ENCODE data around the gene TNP2. TPM values are rescaled to one million over a fixed set of nuclear protein-coding genes. Genes with fewer than 3 reads are reported as not detected.
A peak's percentile ranks its signal among the peaks of the same experiment; 100 is the strongest.

TNP2 gene
- total and polyA plus RNA-seq, 9 of the 15 experiments (the other 6 are each of a cell fraction or from before 2014, with no cell fraction given) = not detected

DNA sequence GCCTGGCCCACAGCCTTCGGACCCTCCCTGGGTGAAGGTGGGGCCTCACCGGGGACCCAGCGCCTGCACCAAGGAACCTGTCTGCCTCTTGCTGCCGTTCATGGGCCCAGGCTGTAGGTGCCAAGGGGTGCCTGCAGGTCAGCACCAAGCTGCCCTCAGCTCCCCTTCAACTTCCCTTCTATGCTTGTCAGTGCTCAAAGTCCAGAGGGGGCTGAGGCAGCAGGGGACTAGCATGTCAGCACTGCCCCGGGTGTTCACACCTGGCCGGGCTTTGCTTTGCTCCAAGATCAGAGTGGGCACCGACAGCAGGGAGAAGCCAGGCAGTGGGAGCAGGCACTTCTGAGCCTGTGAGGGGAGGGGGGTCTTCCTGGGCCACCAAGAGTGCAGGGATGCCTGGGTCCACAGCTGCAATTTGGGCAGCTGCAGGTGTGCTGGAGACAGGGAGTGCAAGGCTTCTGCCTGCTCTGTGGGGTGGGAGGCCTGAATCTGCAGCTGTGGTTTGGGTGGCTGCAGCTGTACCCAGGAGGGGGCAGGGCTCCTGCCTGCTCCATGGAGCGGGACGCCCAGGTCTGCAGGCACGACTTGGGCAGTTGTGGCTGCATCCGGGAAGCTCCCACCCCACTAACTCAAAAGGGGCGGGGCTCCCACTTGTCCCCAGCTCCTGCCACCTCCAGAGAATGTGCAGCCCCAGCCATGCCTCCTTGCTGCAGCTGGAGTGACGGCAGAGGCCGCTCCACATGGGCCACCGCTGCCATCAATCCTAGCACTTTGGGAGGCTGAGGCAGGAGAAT lies 39.6 kb upstream of the TNP2 start:
- Histone ChIP-seq H3K4me2 (ENCODE audit: insufficient read depth, low read length) (no peak overlapping the region), H3K9me1 (ENCODE audit: control insufficient read depth, insufficient read depth, low read length) (no peaks in the 10 kb centered on the region), H2AFZ (ENCODE audit: low read depth, low read length) (no peak overlapping the region), H3K27me3 (ENCODE audit: control insufficient read depth in 2 of 2, insufficient read depth in 2 of 2, low read length in 2 of 2) (peaks cover 0 to 6% of the 10 kb centered on the region in 2 experiments; a peak in 2 of 5 replicates), H3K9me3 (replicated peaks; ENCODE audit: control insufficient read depth, insufficient read depth, low read depth, low read length) (no peaks in the 10 kb centered on the region), H3K4me1 (replicated peaks in 1 of 2; ENCODE audit: control insufficient read depth in 2 of 2, insufficient read depth in 2 of 2, low read length in 2 of 2) (peaks cover 11 to 25% of the 10 kb centered on the region in 2 experiments; a peak in 3 of 5 replicates), H3K36me3 (ENCODE audit: control insufficient read depth, insufficient read depth, low read length) (no peaks in the 10 kb centered on the region), H4K20me1 (replicated peaks; ENCODE audit: control insufficient read depth, insufficient read depth, low read length) (no peaks in the 10 kb centered on the region), H3K9ac (ENCODE audit: insufficient read depth in 1 of 2, low read depth in 2 of 2, low read length in 2 of 2) (peak overlapping the region in 1 of 2 experiments; percentile 45; a peak in 1 of 4 replicates), H3K4me3 (no peak overlapping the region), H3K27ac (ENCODE audit: extremely low read depth, low read depth, low read length) (no peak overlapping the region), H3K79me2 (ENCODE audit: control insufficient read depth, insufficient read depth, low read length) (no peaks in the 10 kb centered on the region)
- in situ Hi-C loops (cut with MboI) (no loop called here), intact Hi-C loops (cut with micrococcal nuclease) (no loop called here)
- ATAC-seq (no peak), DNase-seq (ENCODE audit: extremely low read depth in 1 of 4, low spot score in 3 of 4) (peak in 2 of 4 experiments; percentile 41 to 46), FAIRE-seq (no peak)
- WGBS (ENCODE audit: insufficient coverage, low coverage, missing lambda C conversion rate) = 26% methylated on average over 15 of the region's 15 CpGs
- TF ChIP-seq TCFL5 (CRISPR knock-in tag; conservative IDR thresholded peaks at IDR 0.05) = no peak
- TF ChIP-seq ZSCAN32 (CRISPR knock-in tag; IDR thresholded peaks at IDR 0.05) = no peak
- TF ChIP-seq MTA3 (IDR thresholded peaks at IDR 0.05; ENCODE audit: borderline replicate concordance) = no peak
- TF ChIP-seq, protein P1, sequence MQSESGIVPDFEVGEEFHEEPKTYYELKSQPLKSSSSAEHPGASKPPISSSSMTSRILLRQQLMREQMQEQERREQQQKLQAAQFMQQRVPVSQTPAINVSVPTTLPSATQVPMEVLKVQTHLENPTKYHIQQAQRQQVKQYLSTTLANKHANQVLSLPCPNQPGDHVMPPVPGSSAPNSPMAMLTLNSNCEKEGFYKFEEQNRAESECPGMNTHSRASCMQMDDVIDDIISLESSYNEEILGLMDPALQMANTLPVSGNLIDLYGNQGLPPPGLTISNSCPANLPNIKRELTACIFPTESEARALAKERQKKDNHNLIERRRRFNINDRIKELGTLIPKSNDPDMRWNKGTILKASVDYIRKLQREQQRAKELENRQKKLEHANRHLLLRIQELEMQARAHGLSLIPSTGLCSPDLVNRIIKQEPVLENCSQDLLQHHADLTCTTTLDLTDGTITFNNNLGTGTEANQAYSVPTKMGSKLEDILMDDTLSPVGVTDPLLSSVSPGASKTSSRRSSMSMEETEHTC (IDR thresholded peaks at IDR 0.05) = no peak
- TF ChIP-seq, protein P2, sequence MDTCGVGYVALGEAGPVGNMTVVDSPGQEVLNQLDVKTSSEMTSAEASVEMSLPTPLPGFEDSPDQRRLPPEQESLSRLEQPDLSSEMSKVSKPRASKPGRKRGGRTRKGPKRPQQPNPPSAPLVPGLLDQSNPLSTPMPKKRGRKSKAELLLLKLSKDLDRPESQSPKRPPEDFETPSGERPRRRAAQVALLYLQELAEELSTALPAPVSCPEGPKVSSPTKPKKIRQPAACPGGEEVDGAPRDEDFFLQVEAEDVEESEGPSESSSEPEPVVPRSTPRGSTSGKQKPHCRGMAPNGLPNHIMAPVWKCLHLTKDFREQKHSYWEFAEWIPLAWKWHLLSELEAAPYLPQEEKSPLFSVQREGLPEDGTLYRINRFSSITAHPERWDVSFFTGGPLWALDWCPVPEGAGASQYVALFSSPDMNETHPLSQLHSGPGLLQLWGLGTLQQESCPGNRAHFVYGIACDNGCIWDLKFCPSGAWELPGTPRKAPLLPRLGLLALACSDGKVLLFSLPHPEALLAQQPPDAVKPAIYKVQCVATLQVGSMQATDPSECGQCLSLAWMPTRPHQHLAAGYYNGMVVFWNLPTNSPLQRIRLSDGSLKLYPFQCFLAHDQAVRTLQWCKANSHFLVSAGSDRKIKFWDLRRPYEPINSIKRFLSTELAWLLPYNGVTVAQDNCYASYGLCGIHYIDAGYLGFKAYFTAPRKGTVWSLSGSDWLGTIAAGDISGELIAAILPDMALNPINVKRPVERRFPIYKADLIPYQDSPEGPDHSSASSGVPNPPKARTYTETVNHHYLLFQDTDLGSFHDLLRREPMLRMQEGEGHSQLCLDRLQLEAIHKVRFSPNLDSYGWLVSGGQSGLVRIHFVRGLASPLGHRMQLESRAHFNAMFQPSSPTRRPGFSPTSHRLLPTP (IDR thresholded peaks at IDR 0.05; ENCODE audit: borderline replicate concordance, extremely low read depth, insufficient read length) = no peak
- no peak for TF ChIP-seq NCOA1 (IDR thresholded peaks at IDR 0.05; ENCODE audit: low read depth)
- TF ChIP-seq MCM5 (IDR thresholded peaks at IDR 0.05; ENCODE audit: low read depth) = no peak
- TF ChIP-seq SRSF9 (IDR thresholded peaks at IDR 0.05; ENCODE audit: borderline replicate concordance, low read depth, low read length) = no peak
- no peak for TF ChIP-seq PTRF (tag; IDR thresholded peaks at IDR 0.05)
- no peak for TF ChIP-seq BRCA1 (IDR thresholded peaks at IDR 0.05)
- TF ChIP-seq BRCA1 (CRISPR knock-in tag; IDR thresholded peaks at IDR 0.05) = no peak
- ChIA-PET POLR2A (interaction anchor here (0.5 to 1.2 kb wide), 3 partner anchors 55 to 213 kb away, joined by 3 to 4 read pairs (median 3); no protein-coding TSS in a partner anchor), CTCF (ENCODE audit: low intra/inter-chr PET ratio) (interaction anchor here (0.8 kb wide), 1 partner anchor 759 kb away, joined by 3 read pairs; no protein-coding TSS in a partner anchor)
- BruUV-seq (replicated peaks) = no TSS peak

Measured in K562 (cell line).